ENCODE results near the gene PTPRG.

DNA sequence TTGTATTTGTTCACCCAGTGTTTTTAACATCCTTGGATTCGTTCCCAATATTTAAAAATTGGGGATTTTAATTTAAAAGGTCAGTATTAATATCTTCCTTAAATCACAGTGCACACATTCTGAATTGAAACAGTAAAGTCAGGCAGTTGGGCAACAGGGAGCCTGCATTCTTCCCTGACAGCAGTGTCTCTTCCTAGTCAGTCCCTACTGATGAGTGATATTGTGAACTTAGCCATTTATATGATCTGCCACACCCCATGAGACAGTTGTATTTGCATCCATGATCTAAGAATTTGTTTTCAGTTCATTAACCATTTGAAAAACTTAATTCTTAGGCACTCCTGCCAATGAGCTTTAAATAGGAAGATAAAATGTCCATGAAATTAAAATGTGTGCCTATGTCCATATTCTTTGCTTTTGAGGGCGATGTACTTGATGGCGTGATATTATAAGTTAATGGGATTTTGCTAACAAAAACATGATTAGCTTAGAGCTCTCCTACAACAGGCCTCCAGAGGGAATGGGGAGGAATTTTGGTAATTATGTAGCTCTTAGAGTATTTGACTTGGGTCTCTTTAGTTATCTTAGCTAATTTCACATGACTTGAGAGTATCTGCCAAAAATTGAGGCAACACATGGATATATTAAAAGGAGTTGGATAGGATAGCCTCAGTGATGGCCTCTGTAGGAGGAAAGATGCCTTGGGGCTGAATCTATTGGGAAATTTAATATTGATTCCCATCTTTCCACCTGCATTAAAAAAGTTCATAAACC, 219.3 kb downstream of the PTPRG start:
- no peak for TF ChIP-seq CTCF (conservative IDR thresholded peaks at IDR 0.05; ENCODE audit: low read length)
- no peak for TF ChIP-seq EZH2phosphoT487 (IDR thresholded peaks at IDR 0.05; ENCODE audit: borderline replicate concordance)

Data from Loucy (cell line).